ENCODE data around the gene PSMA2.

GRCh38 chr7:42877862-42878261 is 54.1 kb downstream of the PSMA2 start:
- TF ChIP-seq CTCF (conservative IDR thresholded peaks at IDR 0.05 in 1 of 2, IDR thresholded peaks at IDR 0.05 in 1 of 2; ENCODE audit: low read depth in 1 of 2, low read length in 2 of 2) (no peak), EZH2 (IDR thresholded peaks at IDR 0.05; ENCODE audit: low read length, missing control alignments) (no peak)

All from fibroblast of lung (primary cell).